ENCODE measurements around the gene TARBP1. TPM values are rescaled to one million over a fixed set of nuclear protein-coding genes. Genes with fewer than 3 reads are reported as not detected.

The TARBP1 gene
- total RNA-seq, 1 donor from 2014 or later: 11.4 TPM

DNA sequence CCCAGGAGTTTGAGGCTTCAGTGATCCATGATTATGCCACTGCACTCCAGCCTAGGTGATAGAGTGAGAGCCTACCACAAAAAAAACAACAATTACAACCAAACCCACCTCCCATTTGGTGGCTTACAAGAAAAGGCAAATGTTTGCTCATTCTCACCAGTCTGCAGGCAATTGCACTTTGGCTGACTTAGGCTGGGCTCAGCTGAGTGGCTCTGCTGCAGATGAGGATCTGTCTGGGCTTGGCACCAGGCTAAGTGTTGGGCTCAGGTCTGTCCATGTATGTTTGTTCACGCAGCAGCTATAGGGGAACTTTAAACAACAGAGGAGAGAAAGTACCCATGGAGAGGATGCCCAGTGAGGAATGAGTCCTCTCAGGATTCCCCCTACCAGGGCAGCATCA is 133.7 kb downstream of the TARBP1 start:
- Histone ChIP-seq H3K4me3 (no peak overlapping the region), H3K36me3 (no peaks in the 10 kb centered on the region), H3K9me3 (replicated peaks) (peaks cover 17% of the 10 kb centered on the region), H3K27ac (replicated peaks) (no peak overlapping the region), H3K4me1 (no peaks in the 10 kb centered on the region), H3K27me3 (ENCODE audit: low read depth) (peaks cover 22% of the 10 kb centered on the region)
- TF ChIP-seq, protein P1, sequence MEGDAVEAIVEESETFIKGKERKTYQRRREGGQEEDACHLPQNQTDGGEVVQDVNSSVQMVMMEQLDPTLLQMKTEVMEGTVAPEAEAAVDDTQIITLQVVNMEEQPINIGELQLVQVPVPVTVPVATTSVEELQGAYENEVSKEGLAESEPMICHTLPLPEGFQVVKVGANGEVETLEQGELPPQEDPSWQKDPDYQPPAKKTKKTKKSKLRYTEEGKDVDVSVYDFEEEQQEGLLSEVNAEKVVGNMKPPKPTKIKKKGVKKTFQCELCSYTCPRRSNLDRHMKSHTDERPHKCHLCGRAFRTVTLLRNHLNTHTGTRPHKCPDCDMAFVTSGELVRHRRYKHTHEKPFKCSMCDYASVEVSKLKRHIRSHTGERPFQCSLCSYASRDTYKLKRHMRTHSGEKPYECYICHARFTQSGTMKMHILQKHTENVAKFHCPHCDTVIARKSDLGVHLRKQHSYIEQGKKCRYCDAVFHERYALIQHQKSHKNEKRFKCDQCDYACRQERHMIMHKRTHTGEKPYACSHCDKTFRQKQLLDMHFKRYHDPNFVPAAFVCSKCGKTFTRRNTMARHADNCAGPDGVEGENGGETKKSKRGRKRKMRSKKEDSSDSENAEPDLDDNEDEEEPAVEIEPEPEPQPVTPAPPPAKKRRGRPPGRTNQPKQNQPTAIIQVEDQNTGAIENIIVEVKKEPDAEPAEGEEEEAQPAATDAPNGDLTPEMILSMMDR (IDR thresholded peaks at IDR 0.05; ENCODE audit: borderline replicate concordance): no peak
- no peak for DNase-seq
- intact Hi-C loops (cut with micrococcal nuclease): no loop called here

DNA sequence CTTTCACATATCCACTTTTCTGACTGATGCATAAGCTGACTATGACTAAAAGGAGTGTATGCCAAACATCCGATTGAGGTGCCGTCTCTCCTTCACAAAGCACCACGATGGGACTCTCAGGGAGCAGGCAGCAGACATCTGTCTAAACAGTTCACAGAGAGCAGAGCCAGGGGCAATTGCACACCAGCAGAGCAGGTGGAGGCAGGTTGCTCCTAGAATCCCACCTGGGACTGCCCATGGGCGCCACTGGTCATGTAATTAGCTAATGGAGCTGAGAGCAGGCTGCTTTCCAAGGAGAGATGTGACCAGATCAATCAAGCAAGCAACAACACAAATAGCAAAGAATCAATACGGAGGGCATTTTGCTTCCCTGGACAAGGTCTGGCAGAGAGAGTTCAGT is 136.2 kb downstream of the TARBP1 start:
- H3K4me3 ChIP-seq: no peak overlapping the region
- intact Hi-C loops (cut with micrococcal nuclease): no loop called here
- no peaks in the 10 kb centered on the region for H3K27me3 ChIP-seq (ENCODE audit: low read depth)
- H3K27ac ChIP-seq (replicated peaks): no peak overlapping the region
- no peaks in the 10 kb centered on the region for H3K36me3 ChIP-seq
- TF ChIP-seq, protein P1 (IDR thresholded peaks at IDR 0.05; ENCODE audit: borderline replicate concordance): no peak
- no peaks in the 10 kb centered on the region for H3K4me1 ChIP-seq
- no peak for DNase-seq
- peaks cover 37% of the 10 kb centered on the region for H3K9me3 ChIP-seq (replicated peaks)

Other genes with a start within 250 kb of the TARBP1 start
- 39.0 TPM for gene COA6, start 105.7 kb downstream of the TARBP1 start, total RNA-seq
- 126 TPM for gene IRF2BP2, start 131.0 kb upstream of the TARBP1 start, total RNA-seq